ENCODE measurements around the gene STK39. TPM values are rescaled to one million over a fixed set of nuclear protein-coding genes. Genes with fewer than 3 reads are reported as not detected.

The STK39 gene
- total RNA-seq, 1 experiment from 2014 or later = 2.9 TPM

DNA sequence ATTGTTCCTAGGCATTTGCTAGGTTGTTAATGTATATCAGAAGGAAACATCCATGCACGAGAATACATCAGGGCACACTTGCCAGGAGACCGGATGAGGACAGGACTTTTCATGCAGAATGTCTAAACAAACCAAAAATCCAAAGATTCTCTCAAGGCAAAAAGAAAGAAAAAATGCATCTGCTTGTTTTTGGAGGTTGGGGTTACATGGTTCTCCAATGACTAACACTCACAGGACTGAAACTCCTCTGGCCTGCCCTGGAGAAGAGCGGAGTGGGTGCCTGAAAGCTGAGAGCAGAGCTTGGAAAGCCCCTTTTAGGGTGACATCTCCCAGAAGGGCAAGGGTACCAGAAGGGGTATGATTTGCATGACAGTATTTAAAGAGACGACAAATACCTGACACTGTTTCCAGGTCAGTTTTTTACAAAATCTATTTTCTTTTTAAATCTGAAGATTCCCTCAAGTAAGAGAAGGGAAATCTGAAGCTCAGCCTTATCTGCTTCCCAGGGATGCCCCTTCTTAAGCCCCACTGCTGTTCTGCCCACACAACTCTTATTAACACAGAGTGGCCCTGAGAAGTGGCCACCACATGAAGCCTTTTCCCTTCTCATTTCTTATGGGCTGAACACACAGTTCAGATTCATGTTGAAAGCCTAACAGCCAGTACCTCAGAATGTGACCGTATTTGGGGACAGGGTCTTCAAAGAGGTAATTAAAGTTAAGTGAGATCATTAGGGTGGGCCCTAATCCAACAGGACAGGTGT is 216.4 kb downstream of the STK39 start:
- POLR2A ChIA-PET = no interaction called here
- intact Hi-C loops (cut with micrococcal nuclease; ENCODE audit: unreplicated experiment) = no loop called here

GRCh38 chr2:168029071-168029470 is 218.3 kb downstream of the STK39 start:
- Histone ChIP-seq H3K4me3 (ENCODE audit: low read depth, low read length) (no peak overlapping the region), H3K4me1 (peaks cover 17% of the 10 kb centered on the region), H3K27me3 (replicated peaks; ENCODE audit: control insufficient read depth, insufficient read depth, low read length) (no peaks in the 10 kb centered on the region), H3K36me3 (ENCODE audit: control insufficient read depth, insufficient read depth, low read length) (no peaks in the 10 kb centered on the region), H3K9me3 (no peaks in the 10 kb centered on the region)
- peaks cover 22% of the 10 kb centered on the region for H3K4me1 Mint-ChIP-seq (ENCODE audit: low read depth, unreplicated experiment)
- intact Hi-C loops (cut with micrococcal nuclease; ENCODE audit: unreplicated experiment) = no loop called here
- no peaks in the 10 kb centered on the region for H3K36me3 Mint-ChIP-seq (ENCODE audit: insufficient read depth, unreplicated experiment)
- H3K27ac Mint-ChIP-seq (ENCODE audit: unreplicated experiment) = no peak overlapping the region
- ChIA-PET POLR2A (no interaction called here), CTCF (interaction anchor here (1.4 kb wide), 1 partner anchor 89 kb away, joined by 6 read pairs; no protein-coding TSS in a partner anchor)
- BruUV-seq (replicated peaks) = no TSS peak
- no peaks in the 10 kb centered on the region for H3K27me3 Mint-ChIP-seq (ENCODE audit: insufficient read depth, unreplicated experiment)
- H3K9me3 Mint-ChIP-seq (ENCODE audit: unreplicated experiment) = no peaks in the 10 kb centered on the region
- TF ChIP-seq, protein P1, sequence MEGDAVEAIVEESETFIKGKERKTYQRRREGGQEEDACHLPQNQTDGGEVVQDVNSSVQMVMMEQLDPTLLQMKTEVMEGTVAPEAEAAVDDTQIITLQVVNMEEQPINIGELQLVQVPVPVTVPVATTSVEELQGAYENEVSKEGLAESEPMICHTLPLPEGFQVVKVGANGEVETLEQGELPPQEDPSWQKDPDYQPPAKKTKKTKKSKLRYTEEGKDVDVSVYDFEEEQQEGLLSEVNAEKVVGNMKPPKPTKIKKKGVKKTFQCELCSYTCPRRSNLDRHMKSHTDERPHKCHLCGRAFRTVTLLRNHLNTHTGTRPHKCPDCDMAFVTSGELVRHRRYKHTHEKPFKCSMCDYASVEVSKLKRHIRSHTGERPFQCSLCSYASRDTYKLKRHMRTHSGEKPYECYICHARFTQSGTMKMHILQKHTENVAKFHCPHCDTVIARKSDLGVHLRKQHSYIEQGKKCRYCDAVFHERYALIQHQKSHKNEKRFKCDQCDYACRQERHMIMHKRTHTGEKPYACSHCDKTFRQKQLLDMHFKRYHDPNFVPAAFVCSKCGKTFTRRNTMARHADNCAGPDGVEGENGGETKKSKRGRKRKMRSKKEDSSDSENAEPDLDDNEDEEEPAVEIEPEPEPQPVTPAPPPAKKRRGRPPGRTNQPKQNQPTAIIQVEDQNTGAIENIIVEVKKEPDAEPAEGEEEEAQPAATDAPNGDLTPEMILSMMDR (IDR thresholded peaks at IDR 0.05; ENCODE audit: insufficient read depth in 1 of 2, low read depth in 1 of 2, low read length in 1 of 2, severe bottlenecking in 1 of 2, unreplicated experiment in 1 of 2) = no peak
- DNase-seq = no peak
- no peak overlapping the region for H3K4me3 Mint-ChIP-seq (ENCODE audit: unreplicated experiment)

More for the DNA sequence above, 216.4 kb downstream of the STK39 start:
- Histone ChIP-seq H3K4me1 (peaks cover 17% of the 10 kb centered on the region), H3K27me3 (replicated peaks; ENCODE audit: control insufficient read depth, insufficient read depth, low read length) (no peaks in the 10 kb centered on the region), H3K36me3 (ENCODE audit: control insufficient read depth, insufficient read depth, low read length) (no peaks in the 10 kb centered on the region), H3K4me3 (ENCODE audit: low read depth, low read length) (no peak overlapping the region), H3K9me3 (no peaks in the 10 kb centered on the region)
- Mint-ChIP-seq H3K4me3 (ENCODE audit: unreplicated experiment) (no peak overlapping the region), H3K27ac (ENCODE audit: unreplicated experiment) (no peak overlapping the region), H3K36me3 (ENCODE audit: insufficient read depth, unreplicated experiment) (no peaks in the 10 kb centered on the region), H3K9me3 (ENCODE audit: unreplicated experiment) (no peaks in the 10 kb centered on the region), H3K27me3 (ENCODE audit: insufficient read depth, unreplicated experiment) (no peaks in the 10 kb centered on the region), H3K4me1 (ENCODE audit: low read depth, unreplicated experiment) (peaks cover 19% of the 10 kb centered on the region)
- DNase-seq = no peak
- TF ChIP-seq, protein P1 (IDR thresholded peaks at IDR 0.05; ENCODE audit: insufficient read depth in 1 of 2, low read depth in 1 of 2, low read length in 1 of 2, severe bottlenecking in 1 of 2, unreplicated experiment in 1 of 2) = no peak
- no TSS peak for BruUV-seq (replicated peaks)
- CTCF ChIA-PET = no interaction called here

GRCh38 chr2:168028362-168028761 is 219.0 kb downstream of the STK39 start:
- BruUV-seq (replicated peaks) = no TSS peak
- intact Hi-C loops (cut with micrococcal nuclease; ENCODE audit: unreplicated experiment) = no loop called here
- no peaks in the 10 kb centered on the region for H3K27me3 ChIP-seq (replicated peaks; ENCODE audit: control insufficient read depth, insufficient read depth, low read length)

More at GRCh38 chr2:168028362-168028761, 219.0 kb downstream of the STK39 start:
- no peak for DNase-seq
- Histone ChIP-seq H3K9me3 (no peaks in the 10 kb centered on the region), H3K4me3 (ENCODE audit: low read depth, low read length) (no peak overlapping the region), H3K36me3 (ENCODE audit: control insufficient read depth, insufficient read depth, low read length) (no peaks in the 10 kb centered on the region), H3K4me1 (peaks cover 17% of the 10 kb centered on the region)
- no peaks in the 10 kb centered on the region for H3K27me3 Mint-ChIP-seq (ENCODE audit: insufficient read depth, unreplicated experiment)
- TF ChIP-seq, protein P1 (IDR thresholded peaks at IDR 0.05; ENCODE audit: insufficient read depth in 1 of 2, low read depth in 1 of 2, low read length in 1 of 2, severe bottlenecking in 1 of 2, unreplicated experiment in 1 of 2) = no peak
- ChIA-PET POLR2A (no interaction called here), CTCF (no interaction called here)
- H3K4me3 Mint-ChIP-seq (ENCODE audit: unreplicated experiment) = no peak overlapping the region
- peaks cover 22% of the 10 kb centered on the region for H3K4me1 Mint-ChIP-seq (ENCODE audit: low read depth, unreplicated experiment)
- no peak overlapping the region for H3K27ac Mint-ChIP-seq (ENCODE audit: unreplicated experiment)
- H3K9me3 Mint-ChIP-seq (ENCODE audit: unreplicated experiment) = no peaks in the 10 kb centered on the region
- H3K36me3 Mint-ChIP-seq (ENCODE audit: insufficient read depth, unreplicated experiment) = no peaks in the 10 kb centered on the region

All from Caco-2 (cell line).